ENCODE results near the gene DMWD.

- TF ChIP-seq ESRRG (CRISPR knock-in tag; IDR thresholded peaks at IDR 0.05) (no peak), ARNTL (CRISPR knock-in tag; IDR thresholded peaks at IDR 0.05; ENCODE audit: borderline replicate concordance, low read depth) (no peak), CREB5 (CRISPR knock-in tag; IDR thresholded peaks at IDR 0.05; ENCODE audit: low read depth) (no peak), ISL1 (CRISPR knock-in tag; IDR thresholded peaks at IDR 0.05) (no peak), TCF4 (CRISPR knock-in tag; IDR thresholded peaks at IDR 0.05; ENCODE audit: borderline replicate concordance) (no peak), PPARA (CRISPR knock-in tag; IDR thresholded peaks at IDR 0.05; ENCODE audit: borderline replicate concordance) (no peak), GLIS3 (CRISPR knock-in tag; IDR thresholded peaks at IDR 0.05) (no peak), ZC3H10 (CRISPR knock-in tag; IDR thresholded peaks at IDR 0.05) (no peak), RARB (CRISPR knock-in tag; IDR thresholded peaks at IDR 0.05) (no peak), PATZ1 (CRISPR knock-in tag; IDR thresholded peaks at IDR 0.05; ENCODE audit: borderline replicate concordance) (no peak), CSDC2 (CRISPR knock-in tag; IDR thresholded peaks at IDR 0.05) (no peak)
Observed at GRCh38 chr19:45764475-45764874, 28.2 kb downstream of the DMWD start.

Measured in SK-N-SH treated with all-trans-retinoic acid at 6 μM for 48 hours (cell line).